DOHH2 (cell line): Measurements from ENCODE around the gene AUTS2.

ENCODE experiments used
- EZH2phosphoT487 ChIP-seq: fragments of 200-600 bp; sonication (generic); IDR thresholded peaks from 2 replicates; pipeline ENCODE4 v1.6.1; 2017; ENCODE audit warnings: borderline replicate concordance, mild to moderate bottlenecking, antibody characterized with exemption, low read length, moderate library complexity, mixed read lengths
- TF ChIP-seq, protein P1 (sequence below): fragments of 200-600 bp; sonication (generic); IDR thresholded peaks from one replicate; pipeline ENCODE4 v1.5.1; 2014; ENCODE audit warnings: antibody characterized with exemption, mild to moderate bottlenecking, low read depth, low read length; ENCODE audit not compliant: poor library complexity, severe bottlenecking

GRCh38 chr7:69775231-69775771 is 177.0 kb downstream of the AUTS2 start:
- TF ChIP-seq, protein P1, sequence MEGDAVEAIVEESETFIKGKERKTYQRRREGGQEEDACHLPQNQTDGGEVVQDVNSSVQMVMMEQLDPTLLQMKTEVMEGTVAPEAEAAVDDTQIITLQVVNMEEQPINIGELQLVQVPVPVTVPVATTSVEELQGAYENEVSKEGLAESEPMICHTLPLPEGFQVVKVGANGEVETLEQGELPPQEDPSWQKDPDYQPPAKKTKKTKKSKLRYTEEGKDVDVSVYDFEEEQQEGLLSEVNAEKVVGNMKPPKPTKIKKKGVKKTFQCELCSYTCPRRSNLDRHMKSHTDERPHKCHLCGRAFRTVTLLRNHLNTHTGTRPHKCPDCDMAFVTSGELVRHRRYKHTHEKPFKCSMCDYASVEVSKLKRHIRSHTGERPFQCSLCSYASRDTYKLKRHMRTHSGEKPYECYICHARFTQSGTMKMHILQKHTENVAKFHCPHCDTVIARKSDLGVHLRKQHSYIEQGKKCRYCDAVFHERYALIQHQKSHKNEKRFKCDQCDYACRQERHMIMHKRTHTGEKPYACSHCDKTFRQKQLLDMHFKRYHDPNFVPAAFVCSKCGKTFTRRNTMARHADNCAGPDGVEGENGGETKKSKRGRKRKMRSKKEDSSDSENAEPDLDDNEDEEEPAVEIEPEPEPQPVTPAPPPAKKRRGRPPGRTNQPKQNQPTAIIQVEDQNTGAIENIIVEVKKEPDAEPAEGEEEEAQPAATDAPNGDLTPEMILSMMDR = no peak
- no peak for TF ChIP-seq EZH2phosphoT487
